ENCODE results near the gene CHRNA7. TPM values are rescaled to one million over a fixed set of nuclear protein-coding genes. Genes with fewer than 3 reads are reported as not detected.
"Not testable (repeated sequence)": the region's sequence is repeated elsewhere in the genome, so short reads cannot be mapped to it uniquely, and the experiment has no call there.

The CHRNA7 gene
- total RNA-seq, 2 experiments from 2014 or later, result 0.11 TPM; not detected in 1

DNA sequence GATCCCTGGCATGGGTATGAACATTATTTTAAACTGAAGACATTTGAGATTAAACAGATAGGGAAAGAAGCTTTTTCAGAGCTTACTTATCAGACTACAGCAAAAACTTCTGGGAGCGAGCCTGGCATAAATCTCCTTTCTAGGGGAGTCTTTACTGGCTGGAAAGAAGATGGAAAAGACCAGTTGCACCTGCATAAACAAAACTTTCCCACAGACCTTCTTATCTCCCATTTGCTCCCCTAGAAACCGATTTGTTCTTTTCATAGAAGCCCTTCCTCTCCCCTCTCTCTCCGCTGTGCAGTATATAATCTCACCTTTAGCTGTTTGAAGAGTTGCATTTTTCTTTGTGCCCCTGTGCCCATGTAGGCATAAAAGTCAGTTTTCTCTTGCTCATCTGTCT, 93.2 kb downstream of the CHRNA7 start:
- Mint-ChIP-seq H3K4me3 (no peak overlapping the region), H3K27me3 (peaks cover 5% of the 10 kb centered on the region), H3K27ac (no peak overlapping the region), H3K9me3 (ENCODE audit: low read depth) (no peaks in the 10 kb centered on the region), H3K36me3 (ENCODE audit: low read depth) (no peaks in the 10 kb centered on the region), H3K4me1 (no peaks in the 10 kb centered on the region)
- no peak for ATAC-seq
- no peak for DNase-seq
- POLR2A ChIA-PET, result no interaction called here
- CTCF ChIA-PET, result interaction anchor here (0.5 to 0.7 kb wide), 2 partner anchors 29 to 549 kb away, joined by 3 to 4 read pairs; no protein-coding TSS in a partner anchor
- intact Hi-C loops (cut with DNase I, micrococcal nuclease), result no loop called here

DNA sequence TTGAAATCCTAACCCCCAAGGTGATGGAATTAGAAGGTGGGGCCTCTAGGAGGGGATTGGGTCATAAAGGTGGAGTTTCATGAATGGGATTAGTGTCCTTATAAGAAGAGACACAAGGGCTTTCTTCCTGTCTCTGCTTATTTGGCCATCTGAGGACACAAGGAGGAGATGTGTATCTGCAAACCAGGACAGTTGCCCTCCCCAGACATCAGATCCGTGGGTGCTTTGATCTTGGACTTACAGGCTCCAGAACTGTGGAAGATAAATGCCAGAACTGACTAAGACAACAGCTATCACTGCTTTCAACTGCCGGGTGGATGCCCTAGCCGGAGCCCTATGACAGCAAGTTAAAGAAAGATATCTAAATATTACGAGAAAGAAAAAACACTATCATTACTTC, 94.4 kb downstream of the CHRNA7 start:
- Mint-ChIP-seq H3K4me1 (no peaks in the 10 kb centered on the region), H3K27ac (no peak overlapping the region), H3K27me3 (peaks cover 5% of the 10 kb centered on the region), H3K36me3 (ENCODE audit: low read depth) (no peaks in the 10 kb centered on the region), H3K9me3 (ENCODE audit: low read depth) (no peaks in the 10 kb centered on the region), H3K4me3 (no peak overlapping the region)
- no peak for DNase-seq
- CTCF ChIA-PET, result no interaction called here
- POLR2A ChIA-PET, result no interaction called here
- intact Hi-C loops (cut with DNase I, micrococcal nuclease), result no loop called here
- ATAC-seq, result no peak

DNA sequence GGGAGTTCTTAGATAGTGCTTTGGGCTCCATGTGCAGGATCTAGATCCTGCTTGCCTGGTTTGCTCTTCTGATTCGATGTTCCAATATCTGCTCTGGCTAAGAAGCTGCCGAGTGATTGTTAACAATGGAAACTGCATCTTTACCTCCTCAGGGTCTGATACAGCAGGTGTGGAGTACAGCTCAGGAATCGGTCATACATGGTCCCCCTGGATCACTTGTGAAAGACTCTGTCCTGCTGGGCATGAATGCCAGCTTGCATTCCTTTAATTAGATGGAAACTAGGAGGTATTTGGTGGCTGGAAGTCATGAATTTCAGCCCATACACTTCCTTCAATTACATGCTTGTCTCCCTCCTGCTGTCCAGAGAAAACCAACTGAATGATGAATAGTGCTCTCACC, 95.3 kb downstream of the CHRNA7 start:
- CTCF ChIA-PET, result interaction anchor here (0.8 kb wide), 1 partner anchor 10 kb away, joined by 3 read pairs; no protein-coding TSS in a partner anchor
- H3K27ac Mint-ChIP-seq, result no peak overlapping the region
- H3K36me3 Mint-ChIP-seq (ENCODE audit: low read depth), result no peaks in the 10 kb centered on the region
- no peaks in the 10 kb centered on the region for H3K9me3 Mint-ChIP-seq (ENCODE audit: low read depth)
- no peak overlapping the region for H3K4me3 Mint-ChIP-seq
- ATAC-seq, result no peak
- peaks cover 7% of the 10 kb centered on the region for H3K27me3 Mint-ChIP-seq
- no peak for DNase-seq
- no peaks in the 10 kb centered on the region for H3K4me1 Mint-ChIP-seq
- intact Hi-C loops (cut with DNase I, micrococcal nuclease), result no loop called here
- POLR2A ChIA-PET, result no interaction called here

DNA sequence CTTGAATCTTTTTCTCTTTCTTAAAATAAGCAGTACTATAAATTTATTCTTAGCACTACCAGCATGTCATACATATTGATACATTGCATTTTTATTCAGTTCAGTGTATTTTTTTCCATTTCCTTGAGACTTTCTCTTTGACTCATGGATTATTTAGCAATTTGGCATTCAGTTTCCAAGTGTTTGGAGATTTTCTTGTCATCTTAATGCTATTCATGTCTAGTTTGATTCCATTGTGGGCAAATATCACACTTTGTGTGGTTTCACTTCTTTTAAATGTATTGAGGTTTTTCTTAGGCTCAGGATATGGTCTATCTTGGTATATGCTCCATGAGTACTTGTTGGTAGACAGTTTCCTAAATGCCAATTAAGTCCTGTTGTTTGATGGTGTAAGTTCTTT, 99.5 kb downstream of the CHRNA7 start:
- ChIA-PET POLR2A (no interaction called here), CTCF (no interaction called here)
- H3K9me3 Mint-ChIP-seq (ENCODE audit: low read depth), result no peaks in the 10 kb centered on the region
- H3K4me3 Mint-ChIP-seq, result no peak overlapping the region
- peaks cover 10% of the 10 kb centered on the region for H3K27me3 Mint-ChIP-seq
- no peak for DNase-seq
- no peaks in the 10 kb centered on the region for H3K4me1 Mint-ChIP-seq
- intact Hi-C loops (cut with DNase I, micrococcal nuclease), result no loop called here
- H3K27ac Mint-ChIP-seq, result no peak overlapping the region
- ATAC-seq, result no peak
- no peaks in the 10 kb centered on the region for H3K36me3 Mint-ChIP-seq (ENCODE audit: low read depth)

DNA sequence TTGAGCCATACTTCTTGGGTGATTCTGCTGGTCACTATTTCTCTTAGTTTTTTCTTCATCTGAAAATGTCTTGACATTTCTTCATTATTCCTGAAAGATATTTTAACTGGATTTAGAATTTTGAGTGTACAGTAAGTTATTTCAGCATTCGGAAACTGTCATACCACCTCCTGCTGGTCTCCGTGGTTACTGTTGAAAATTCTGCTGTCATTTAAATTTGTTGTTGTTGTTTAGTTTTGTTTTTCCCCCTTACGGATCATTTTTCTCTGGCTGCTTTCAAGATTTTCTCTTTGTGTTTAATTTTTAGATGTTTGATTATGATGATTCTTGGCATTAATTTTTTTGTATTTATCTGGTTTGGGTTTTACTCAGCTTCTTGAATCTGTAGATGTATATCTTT, 100.5 kb downstream of the CHRNA7 start:
- CTCF ChIA-PET, result no interaction called here
- POLR2A ChIA-PET, result interaction anchor here (0.7 kb wide), 1 partner anchor 40 kb away, joined by 3 read pairs; no protein-coding TSS in a partner anchor
- ATAC-seq (no peak), DNase-seq (no peak)
- H3K27ac Mint-ChIP-seq, result no peak overlapping the region
- no peak overlapping the region for H3K4me3 Mint-ChIP-seq
- H3K9me3 Mint-ChIP-seq (ENCODE audit: low read depth), result no peaks in the 10 kb centered on the region
- peaks cover 10% of the 10 kb centered on the region for H3K27me3 Mint-ChIP-seq
- no peaks in the 10 kb centered on the region for H3K4me1 Mint-ChIP-seq
- intact Hi-C loops (cut with DNase I, micrococcal nuclease), result no loop called here
- H3K36me3 Mint-ChIP-seq (ENCODE audit: low read depth), result no peaks in the 10 kb centered on the region

DNA sequence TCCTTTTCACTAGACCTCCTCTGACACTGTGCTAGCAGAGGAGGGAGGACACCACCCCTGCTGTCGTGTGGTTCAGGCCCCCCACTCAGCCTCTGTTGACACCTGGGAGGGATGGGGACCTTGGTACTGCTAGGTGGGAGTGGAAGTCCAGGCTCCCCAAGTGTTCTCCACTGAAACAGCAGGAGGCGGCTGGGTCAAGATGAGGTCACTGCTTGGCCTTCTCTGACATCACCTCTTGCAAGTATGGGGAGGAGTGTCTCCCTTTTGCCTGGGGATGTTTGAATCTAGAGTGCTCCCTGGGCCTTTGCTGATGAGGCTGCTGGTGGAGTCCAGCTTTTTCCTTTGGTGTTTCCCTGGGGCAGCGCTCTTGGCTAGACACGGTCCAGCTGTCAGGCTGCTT, 101.5 kb downstream of the CHRNA7 start:
- ChIA-PET POLR2A (no interaction called here), CTCF (interaction anchor here (0.7 kb wide), 1 partner anchor 75 kb away, joined by 3 read pairs; no protein-coding TSS in a partner anchor)
- Mint-ChIP-seq H3K9me3 (ENCODE audit: low read depth) (no peaks in the 10 kb centered on the region), H3K27ac (no peak overlapping the region), H3K27me3 (peaks cover 10% of the 10 kb centered on the region), H3K36me3 (ENCODE audit: low read depth) (no peaks in the 10 kb centered on the region), H3K4me3 (no peak overlapping the region), H3K4me1 (no peaks in the 10 kb centered on the region)
- ATAC-seq (no peak), DNase-seq (no peak)
- intact Hi-C loops (cut with DNase I, micrococcal nuclease), result no loop called here

DNA sequence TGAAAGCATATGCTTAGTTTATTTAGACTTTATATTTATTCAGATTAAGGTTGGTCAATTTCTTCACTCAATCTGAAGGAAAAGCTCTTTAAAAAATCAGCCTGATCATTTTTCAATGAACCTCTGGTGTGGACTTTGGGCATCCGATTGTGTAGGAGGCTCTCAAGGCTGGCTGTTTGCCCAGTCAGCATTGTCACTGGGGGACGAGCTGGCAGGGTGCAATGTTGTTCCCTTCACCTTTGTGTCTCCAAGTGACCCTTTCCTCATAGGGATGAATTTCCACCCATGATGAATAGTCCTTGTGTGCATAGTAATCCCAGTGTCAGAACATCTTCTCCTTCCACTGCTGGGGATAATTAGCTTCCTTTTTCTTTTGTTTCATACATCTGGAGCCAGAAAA, 102.5 kb downstream of the CHRNA7 start:
- ChIA-PET CTCF (interaction anchor here (0.6 kb wide), 1 partner anchor 1663 kb away, joined by 3 read pairs; no protein-coding TSS in a partner anchor), POLR2A (no interaction called here)
- Mint-ChIP-seq H3K27ac (no peak overlapping the region), H3K27me3 (peaks cover 8% of the 10 kb centered on the region), H3K9me3 (ENCODE audit: low read depth) (no peaks in the 10 kb centered on the region), H3K4me1 (no peaks in the 10 kb centered on the region), H3K36me3 (ENCODE audit: low read depth) (no peaks in the 10 kb centered on the region), H3K4me3 (no peak overlapping the region)
- intact Hi-C loops (cut with DNase I, micrococcal nuclease), result no loop called here
- ATAC-seq, result no peak
- no peak for DNase-seq

DNA sequence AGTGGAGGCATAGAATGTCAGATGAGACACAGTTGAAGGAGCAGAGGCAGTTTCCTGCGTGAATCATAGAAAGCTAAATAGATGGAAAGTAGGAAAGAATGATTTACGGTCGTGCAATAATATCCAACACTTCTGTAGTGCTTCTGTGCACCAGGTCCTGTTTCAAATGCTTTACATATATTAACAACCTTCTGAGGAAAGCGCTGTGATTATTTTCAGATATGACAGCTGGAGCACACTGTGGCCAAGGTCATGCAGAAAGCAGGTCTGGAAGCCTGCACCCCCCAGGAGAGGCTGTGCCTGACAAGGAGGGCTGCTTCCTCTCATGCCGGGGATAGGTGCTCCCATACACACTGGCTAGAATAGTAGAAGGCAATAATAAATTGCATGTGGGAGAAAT, 104.5 kb downstream of the CHRNA7 start:
- ChIA-PET POLR2A (no interaction called here), CTCF (no interaction called here)
- ATAC-seq (no peak), DNase-seq (no peak)
- Mint-ChIP-seq H3K9me3 (ENCODE audit: low read depth) (no peaks in the 10 kb centered on the region), H3K4me3 (no peak overlapping the region), H3K36me3 (ENCODE audit: low read depth) (no peaks in the 10 kb centered on the region), H3K27ac (no peak overlapping the region), H3K4me1 (no peaks in the 10 kb centered on the region), H3K27me3 (peaks cover 8% of the 10 kb centered on the region)
- intact Hi-C loops (cut with DNase I, micrococcal nuclease), result no loop called here

DNA sequence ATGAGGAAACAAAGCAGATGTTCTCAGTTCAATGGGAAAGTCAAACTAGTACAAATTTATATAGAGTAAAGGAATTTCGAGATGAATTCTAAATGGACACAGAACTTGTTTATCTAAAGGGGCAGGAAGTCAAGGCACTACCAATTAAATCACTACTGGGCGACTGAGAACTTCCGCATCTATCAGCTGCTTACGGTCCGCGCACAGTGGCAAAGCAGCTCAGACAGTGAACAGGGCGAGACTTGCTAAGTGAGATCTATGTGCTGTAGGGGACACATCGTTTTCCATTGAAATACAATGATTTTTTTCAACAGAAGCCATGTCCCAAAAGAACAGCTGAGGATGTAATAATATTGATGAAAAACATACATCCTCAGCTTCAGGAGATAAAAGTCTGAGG, 105.0 kb downstream of the CHRNA7 start:
- no peaks in the 10 kb centered on the region for H3K4me1 Mint-ChIP-seq
- H3K36me3 Mint-ChIP-seq (ENCODE audit: low read depth), result no peaks in the 10 kb centered on the region
- intact Hi-C loops (cut with DNase I, micrococcal nuclease), result no loop called here
- ChIA-PET POLR2A (interaction anchor here (0.7 kb wide), 1 partner anchor 167 kb away, joined by 3 read pairs; no protein-coding TSS in a partner anchor), CTCF (interaction anchor here (1.5 kb wide), 1 partner anchor 9 kb away, joined by 3 read pairs; no protein-coding TSS in a partner anchor)
- no peak overlapping the region for H3K27ac Mint-ChIP-seq
- no peaks in the 10 kb centered on the region for H3K9me3 Mint-ChIP-seq (ENCODE audit: low read depth)
- DNase-seq, result no peak
- H3K4me3 Mint-ChIP-seq, result no peak overlapping the region
- no peak for ATAC-seq
- H3K27me3 Mint-ChIP-seq, result peaks cover 6% of the 10 kb centered on the region

DNA sequence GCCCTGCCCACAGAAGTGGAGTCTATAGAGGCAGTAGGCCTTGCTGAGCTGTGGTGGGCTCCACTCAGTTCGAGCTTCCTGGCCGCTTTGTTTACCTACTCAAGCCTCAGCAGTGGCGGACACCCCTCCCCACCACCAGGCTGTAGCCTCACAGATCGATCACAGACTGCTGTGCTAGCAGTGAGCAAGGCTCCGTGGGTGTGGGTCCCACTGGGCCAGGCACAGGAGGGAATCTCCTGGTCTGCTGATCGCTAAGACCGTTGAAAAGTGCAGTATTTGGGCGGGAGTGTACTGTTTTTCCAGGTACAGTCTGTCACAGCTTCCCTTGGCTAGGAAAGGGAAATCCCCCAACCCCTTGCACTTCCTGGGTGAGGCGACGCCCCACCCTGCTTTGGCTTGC, 115.2 kb downstream of the CHRNA7 start:
- POLR2A ChIA-PET, ATAC-seq: not testable (repeated sequence)

DNA sequence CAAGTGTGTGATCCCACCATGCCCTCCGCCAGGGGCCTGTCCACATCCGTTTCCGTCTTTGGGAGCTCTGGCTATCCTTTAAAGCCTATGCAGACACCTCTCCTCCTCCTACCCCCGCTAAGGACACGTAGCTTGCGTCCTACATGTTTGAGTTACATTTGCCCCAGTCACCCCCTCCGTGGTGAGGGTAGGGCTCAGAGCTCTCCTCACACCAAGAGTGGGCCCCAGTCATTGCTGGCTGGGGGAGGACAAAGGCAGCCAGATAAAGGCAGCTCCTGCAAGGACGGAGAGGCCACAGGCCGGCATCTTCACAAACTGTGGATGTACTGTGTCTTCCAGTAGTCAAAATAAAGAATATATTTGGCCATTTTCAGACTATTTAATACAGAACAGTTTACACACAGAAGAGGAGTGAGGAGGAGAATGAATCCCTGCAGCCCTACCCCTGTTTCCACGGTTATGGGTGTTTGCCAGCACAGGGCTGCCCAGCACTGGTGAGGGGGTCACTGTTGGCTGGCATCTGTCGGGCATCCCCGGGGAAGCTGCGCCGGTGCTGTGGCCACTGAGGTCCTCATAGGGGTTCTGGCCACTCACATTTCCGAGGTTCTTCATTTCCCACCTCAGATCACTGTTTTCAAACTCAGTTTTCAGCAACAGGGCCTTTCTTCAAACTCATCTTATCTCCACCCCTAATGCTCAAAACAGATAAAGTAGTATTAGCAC, 118.7 kb downstream of the CHRNA7 start:
- ATAC-seq, result no peak

More for the DNA sequence above, 115.2 kb downstream of the CHRNA7 start:
- CTCF ChIA-PET, result interaction anchor here (0.6 kb wide), 1 partner anchor 11 kb away, joined by 3 read pairs; no protein-coding TSS in a partner anchor
- DNase-seq; H3K27ac Mint-ChIP-seq; H3K27me3 Mint-ChIP-seq; H3K4me1 Mint-ChIP-seq; H3K36me3 Mint-ChIP-seq (ENCODE audit: low read depth); H3K9me3 Mint-ChIP-seq (ENCODE audit: low read depth); intact Hi-C loops (cut with DNase I, micrococcal nuclease); H3K4me3 Mint-ChIP-seq: not testable (repeated sequence)

DNA sequence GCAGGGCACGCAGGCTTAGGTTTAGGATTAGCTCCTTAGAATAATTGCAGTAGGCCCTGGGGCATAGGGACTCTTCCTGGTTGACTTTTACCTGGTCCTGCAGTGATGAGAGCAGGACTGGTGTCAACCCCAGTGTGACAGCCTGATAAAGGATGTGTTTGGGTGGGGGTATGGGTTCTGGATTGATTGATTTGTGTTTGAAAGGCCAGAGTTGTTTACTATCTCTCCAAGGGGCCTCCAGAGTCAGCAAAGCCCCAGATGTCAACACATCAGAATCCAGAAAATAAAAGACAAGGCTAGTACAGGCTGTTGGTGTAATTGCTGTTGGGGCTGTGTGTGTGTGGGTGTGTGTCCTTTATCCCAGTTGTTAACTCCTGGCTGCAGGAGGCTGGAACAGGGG, 122.3 kb downstream of the CHRNA7 start:
- ATAC-seq (no peak), DNase-seq (no peak)
- Mint-ChIP-seq H3K4me1 (no peaks in the 10 kb centered on the region), H3K4me3 (no peak overlapping the region), H3K9me3 (ENCODE audit: low read depth) (no peaks in the 10 kb centered on the region), H3K27ac (no peak overlapping the region), H3K36me3 (ENCODE audit: low read depth) (no peaks in the 10 kb centered on the region), H3K27me3 (peaks cover 6% of the 10 kb centered on the region)
- CTCF ChIA-PET, result no interaction called here
- POLR2A ChIA-PET, result no interaction called here
- intact Hi-C loops (cut with DNase I, micrococcal nuclease), result no loop called here

More for the DNA sequence above, 118.7 kb downstream of the CHRNA7 start:
- Mint-ChIP-seq H3K36me3 (ENCODE audit: low read depth) (no peaks in the 10 kb centered on the region), H3K27ac (no peak overlapping the region), H3K27me3 (peaks cover 11% of the 10 kb centered on the region), H3K4me1 (no peaks in the 10 kb centered on the region), H3K9me3 (ENCODE audit: low read depth) (no peaks in the 10 kb centered on the region), H3K4me3 (no peak overlapping the region)
- ChIA-PET POLR2A (no interaction called here), CTCF (no interaction called here)
- DNase-seq, result no peak
- intact Hi-C loops (cut with DNase I, micrococcal nuclease), result no loop called here
